ENCODE measurements around the gene DIDO1.

DIDO1 gene

GRCh38 chr20:62876902-62877816, 49.1 kb downstream of the DIDO1 start:
- no peak for TF ChIP-seq REST (IDR thresholded peaks at IDR 0.05; ENCODE audit: insufficient read depth in 1 of 2, low read depth in 2 of 2, low read length in 2 of 2)
- no peak for TF ChIP-seq POLR2AphosphoS5 (IDR thresholded peaks at IDR 0.05; ENCODE audit: low read depth, low read length)
- TF ChIP-seq TAF1 (IDR thresholded peaks at IDR 0.05; ENCODE audit: borderline replicate concordance, insufficient read depth, low read length): no peak
- no peak for TF ChIP-seq SIN3A (IDR thresholded peaks at IDR 0.05; ENCODE audit: borderline replicate concordance, insufficient read depth, low read length)
- TF ChIP-seq FOXP2 (optimal IDR thresholded peaks at IDR 0.05; ENCODE audit: borderline replicate concordance, extremely low read depth, extremely low read length, insufficient read depth): peak; percentile 45

GRCh38 chr20:62876501-62876901, 49.8 kb downstream of the DIDO1 start:
- no peak for TF ChIP-seq REST (IDR thresholded peaks at IDR 0.05; ENCODE audit: insufficient read depth in 1 of 2, low read depth in 2 of 2, low read length in 2 of 2)
- no peak for TF ChIP-seq FOXP2 (optimal IDR thresholded peaks at IDR 0.05; ENCODE audit: borderline replicate concordance, extremely low read depth, extremely low read length, insufficient read depth)

- TF ChIP-seq FOXP2 (optimal IDR thresholded peaks at IDR 0.05; ENCODE audit: borderline replicate concordance, extremely low read depth, extremely low read length, insufficient read depth): peak; percentile 90
- TF ChIP-seq REST (IDR thresholded peaks at IDR 0.05; ENCODE audit: insufficient read depth in 1 of 2, low read depth in 2 of 2, low read length in 2 of 2): no peak
- no peak for TF ChIP-seq SIN3A (IDR thresholded peaks at IDR 0.05; ENCODE audit: borderline replicate concordance, insufficient read depth, low read length)
- peak; percentile 58; the same call in 1 of the 2 replicates for TF ChIP-seq POLR2AphosphoS5 (IDR thresholded peaks at IDR 0.05; ENCODE audit: low read depth, low read length)
- TF ChIP-seq TAF1 (IDR thresholded peaks at IDR 0.05; ENCODE audit: borderline replicate concordance, insufficient read depth, low read length): no peak
Measured at GRCh38 chr20:62875419-62876361, 50.6 kb downstream of the DIDO1 start.

- no peak for TF ChIP-seq SIN3A (IDR thresholded peaks at IDR 0.05; ENCODE audit: borderline replicate concordance, insufficient read depth, low read length)
- TF ChIP-seq TAF1 (IDR thresholded peaks at IDR 0.05; ENCODE audit: borderline replicate concordance, insufficient read depth, low read length): no peak
- no peak for TF ChIP-seq POLR2AphosphoS5 (IDR thresholded peaks at IDR 0.05; ENCODE audit: low read depth, low read length)
- no peak for TF ChIP-seq FOXP2 (optimal IDR thresholded peaks at IDR 0.05; ENCODE audit: borderline replicate concordance, extremely low read depth, extremely low read length, insufficient read depth)
- TF ChIP-seq REST (IDR thresholded peaks at IDR 0.05; ENCODE audit: insufficient read depth in 1 of 2, low read depth in 2 of 2, low read length in 2 of 2): no peak
Measured at GRCh38 chr20:62874964-62875344, 51.4 kb downstream of the DIDO1 start.
